ENCODE results near the gene ADGRV1.
A peak's percentile ranks its signal among the peaks of the same experiment; 100 is the strongest.
"Not testable (repeated sequence)": the region's sequence is repeated elsewhere in the genome, so short reads cannot be mapped to it uniquely, and the experiment has no call there.

ADGRV1 gene

GRCh38 chr5:90553711-90554110, 4.9 kb upstream of the ADGRV1 start:
- DNase-seq: no peak

DNA sequence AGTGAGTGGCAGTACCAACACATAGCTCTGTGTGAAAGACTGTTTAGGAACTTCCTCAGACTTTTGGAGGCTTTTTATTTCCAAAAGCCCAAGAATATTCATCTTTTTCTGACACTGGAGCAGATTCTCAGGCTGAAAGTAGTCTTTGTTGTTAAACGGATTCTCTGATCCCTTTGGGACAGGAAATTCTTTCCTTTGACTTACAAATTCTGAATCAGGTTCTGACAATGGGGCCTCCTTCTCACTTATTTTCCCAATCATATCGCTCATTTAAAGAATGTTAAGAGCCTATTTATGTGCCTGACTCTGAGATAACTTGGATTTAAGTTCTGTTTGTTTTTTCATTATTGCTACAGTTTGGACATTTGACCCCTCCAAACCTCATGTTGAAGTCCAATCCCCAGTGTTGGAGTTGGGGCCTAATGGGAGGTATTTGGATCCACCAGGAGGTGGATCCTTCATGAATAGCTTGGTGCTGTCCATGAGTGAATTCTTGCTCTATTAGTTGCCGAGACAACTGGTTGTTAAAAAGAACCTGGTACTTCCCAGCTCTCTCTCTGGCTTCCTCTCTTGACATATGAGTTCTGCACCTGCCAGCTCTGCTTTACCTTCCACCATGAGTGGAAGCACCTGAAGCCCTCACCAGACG, 4.1 kb upstream of the ADGRV1 start:
- no peak for DNase-seq

DNA sequence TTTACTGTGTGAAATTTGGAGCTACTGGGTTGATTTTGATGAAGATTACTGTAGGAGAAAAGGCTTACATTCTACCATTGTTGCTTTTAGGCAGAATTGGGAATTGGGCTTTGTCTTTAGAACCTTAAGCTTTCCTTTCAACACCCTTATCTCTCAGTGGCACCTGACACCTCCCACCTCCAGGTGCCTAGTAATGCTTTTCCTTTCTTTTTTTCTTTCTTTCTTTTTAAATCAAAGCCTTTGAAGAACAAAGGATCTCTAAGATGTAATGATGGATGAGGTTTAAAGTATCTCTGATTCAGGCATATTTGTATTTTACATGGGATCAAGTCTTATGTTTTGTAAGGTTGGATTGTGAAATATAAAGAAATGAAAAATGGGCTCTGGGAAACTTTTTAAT, 2.9 kb upstream of the ADGRV1 start:
- no peak for DNase-seq

GRCh38 chr5:90557391-90557790, 1.2 kb upstream of the ADGRV1 start:
- DNase-seq: no peak

DNA sequence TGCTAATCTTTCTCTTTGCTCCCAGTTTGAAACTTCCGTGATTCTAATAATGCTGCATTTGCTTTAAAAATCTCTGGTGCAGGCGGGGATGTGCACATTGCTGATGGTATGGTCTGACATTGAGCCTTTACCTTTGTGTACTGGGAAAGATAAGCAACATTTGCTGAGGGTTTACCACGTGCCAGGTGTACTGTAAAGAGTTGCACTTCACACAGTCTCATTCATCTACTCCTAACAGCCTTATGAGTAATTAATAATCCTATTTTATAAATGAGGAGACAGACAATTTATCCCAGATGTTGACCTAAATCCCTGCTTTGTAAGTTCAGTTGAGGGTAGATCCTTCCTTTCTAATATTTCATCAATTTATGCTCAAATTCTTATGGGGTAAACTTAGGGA, 726 bp upstream of the ADGRV1 start:
- DNase-seq: no peak

- DNase-seq: no peak
Observed at GRCh38 chr5:90560771-90561170, 2.2 kb downstream of the ADGRV1 start.

- DNase-seq: no peak
Observed at GRCh38 chr5:90561766-90562165, 3.2 kb downstream of the ADGRV1 start.

- DNase-seq: no peak
Observed at GRCh38 chr5:90562341-90562740, 3.7 kb downstream of the ADGRV1 start.

GRCh38 chr5:90563108-90563507, 4.5 kb downstream of the ADGRV1 start:
- DNase-seq: no peak

DNA sequence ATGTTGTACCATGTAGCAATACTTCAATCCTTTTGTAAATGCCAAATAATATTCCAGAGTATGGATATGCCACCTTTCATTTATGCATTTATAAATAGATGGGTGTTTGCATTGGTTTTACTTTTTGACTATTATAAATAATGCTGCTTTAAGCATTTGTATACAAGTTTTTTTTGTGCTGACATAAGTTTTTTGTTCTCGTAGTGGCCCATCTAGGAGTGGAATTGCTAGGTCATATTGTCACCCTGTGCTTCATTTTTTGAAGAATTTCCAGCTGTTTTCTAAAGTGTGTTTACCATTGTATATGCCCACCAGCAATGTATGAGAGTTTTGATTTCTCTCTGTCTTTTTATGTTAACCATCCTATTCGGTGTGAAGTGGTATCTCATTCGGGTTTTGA, 6.9 kb downstream of the ADGRV1 start:
- DNase-seq: no peak

- DNase-seq: no peak
Observed at GRCh38 chr5:90569084-90569483, 10.5 kb downstream of the ADGRV1 start.

- no peak for DNase-seq
Observed at GRCh38 chr5:90570034-90570433, 11.4 kb downstream of the ADGRV1 start.

GRCh38 chr5:90571147-90571773, 12.7 kb downstream of the ADGRV1 start:
- DNase-seq: no peak

GRCh38 chr5:90575712-90576111, 17.1 kb downstream of the ADGRV1 start:
- no peak for DNase-seq

- peak in 1 of 2 experiments; percentile 12 for DNase-seq
Observed at GRCh38 chr5:90576566-90576965, 18.0 kb downstream of the ADGRV1 start.

- not testable (repeated sequence) for DNase-seq
Observed at GRCh38 chr5:90579905-90580304, 21.3 kb downstream of the ADGRV1 start.

GRCh38 chr5:90581956-90582355, 23.4 kb downstream of the ADGRV1 start:
- no peak for DNase-seq

DNA sequence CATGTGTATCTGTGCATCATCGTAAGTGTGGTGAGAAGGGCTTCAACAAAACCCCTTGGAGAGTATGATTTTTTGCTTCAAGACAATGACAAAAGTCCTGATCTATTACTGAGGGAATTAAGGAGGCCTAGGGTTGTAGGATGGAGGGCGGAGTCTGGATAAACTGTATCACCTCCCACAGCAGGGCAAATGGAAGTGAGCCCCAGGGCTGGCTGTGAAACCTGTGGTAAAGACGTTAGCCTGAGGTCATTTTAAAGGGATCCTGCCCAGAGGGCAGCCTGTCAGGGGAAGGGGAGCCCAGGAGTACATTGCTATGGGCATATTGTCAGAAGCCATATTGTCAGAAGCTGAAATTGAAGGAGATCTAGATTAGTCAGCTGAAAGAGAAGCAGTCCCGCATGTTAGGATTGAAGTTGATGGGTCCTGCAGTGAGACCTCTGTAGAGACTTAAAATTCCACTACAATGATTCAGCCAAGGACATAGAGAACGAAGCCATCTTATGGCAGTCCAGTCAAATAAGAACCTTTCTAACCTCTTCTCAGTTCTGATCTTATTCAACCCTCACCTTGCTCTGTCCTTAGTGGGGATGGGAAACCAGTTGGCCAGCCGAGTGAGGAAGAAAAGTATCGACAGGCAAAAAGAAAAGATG, 26.9 kb downstream of the ADGRV1 start:
- DNase-seq: no peak

GRCh38 chr5:90586469-90586868, 27.9 kb downstream of the ADGRV1 start:
- no peak for DNase-seq

- DNase-seq: no peak
Observed at GRCh38 chr5:90590170-90590569, 31.6 kb downstream of the ADGRV1 start.

DNA sequence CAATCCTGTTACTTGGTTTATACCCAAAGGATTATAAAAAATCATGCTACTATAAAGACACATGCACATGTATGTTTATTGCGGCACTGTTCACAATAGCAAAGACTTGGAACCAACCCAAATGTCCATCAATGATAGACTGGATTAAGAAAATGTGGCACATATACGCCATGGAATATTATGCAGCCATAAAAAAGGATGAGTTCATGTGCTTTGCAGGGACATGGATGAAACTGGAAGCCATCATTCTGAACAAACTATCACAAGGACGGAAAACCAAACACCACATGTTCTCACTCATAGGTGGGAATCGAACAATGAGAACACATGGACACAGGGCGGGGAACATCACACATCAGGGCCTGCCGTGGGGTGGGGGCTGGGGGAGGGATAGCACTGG, 34.5 kb downstream of the ADGRV1 start:
- not testable (repeated sequence) for DNase-seq

GRCh38 chr5:90595766-90596165, 37.2 kb downstream of the ADGRV1 start:
- not testable (repeated sequence) for DNase-seq

- DNase-seq: no peak
Observed at GRCh38 chr5:90598293-90598692, 39.7 kb downstream of the ADGRV1 start.

- not testable (repeated sequence) for DNase-seq
Observed at GRCh38 chr5:90600307-90600706, 41.7 kb downstream of the ADGRV1 start.
